Mesendoderm (in vitro differentiated cells): ENCODE data around the gene ADGRG6.
A peak's percentile ranks its signal among the peaks of the same experiment; 100 is the strongest.

Experiments
- DNase-seq: peaks from one replicate; pipeline ENCODE4 v3.0.0; 2013
- H2AK5ac ChIP-seq: 2 replicates; pipeline ENCODE4 v1.6.1; 2013; ENCODE audit warnings: low read length, inconsistent platforms
- H2BK120ac ChIP-seq: 2 replicates; pipeline ENCODE4 v1.6.1; 2013; ENCODE audit warnings: low read depth, mild to moderate bottlenecking, low read length, moderate library complexity, mixed read lengths
- H2BK15ac ChIP-seq: replicated peaks from 2 replicates; pipeline ENCODE4 v1.6.1; 2013; ENCODE audit warnings: low read depth, mild to moderate bottlenecking, moderate library complexity
- H2BK5ac ChIP-seq: 2 replicates; pipeline ENCODE4 v1.6.1; 2013; ENCODE audit warnings: low read length, inconsistent platforms
- H3K18ac ChIP-seq: 2 replicates; pipeline ENCODE4 v1.6.1; 2013; ENCODE audit warnings: mild to moderate bottlenecking, low read length, mixed read lengths
- H3K23ac ChIP-seq: one replicate; pipeline ENCODE4 v1.6.1; 2013; ENCODE audit warnings: low read length
- H3K27ac ChIP-seq: 2 replicates; pipeline ENCODE4 v1.5.1; 2013; ENCODE audit warnings: low read depth, mild to moderate bottlenecking, inconsistent platforms, low read length, moderate library complexity
- H3K27me3 ChIP-seq: 2 replicates; pipeline ENCODE4 v1.6.1; 2013; ENCODE audit warnings: low read length, control low read depth, mild to moderate bottlenecking, inconsistent platforms; ENCODE audit not compliant: insufficient read depth, poor library complexity
- H3K36me3 ChIP-seq: 2 replicates; pipeline ENCODE4 v1.6.1; 2013; ENCODE audit warnings: low read length, inconsistent platforms; ENCODE audit not compliant: control insufficient read depth, insufficient read depth
- H3K4ac ChIP-seq: one replicate; pipeline ENCODE4 v1.6.1; 2013; ENCODE audit warnings: low read depth, mild to moderate bottlenecking, low read length, moderate library complexity
- H3K4me1 ChIP-seq: 2 replicates; pipeline ENCODE4 v1.6.1; 2013; ENCODE audit warnings: low read depth, low read length, inconsistent platforms; ENCODE audit not compliant: control insufficient read depth
- H3K4me2 ChIP-seq: 2 replicates; pipeline ENCODE4 v1.6.1; 2013; ENCODE audit warnings: low read length
- H3K4me3 ChIP-seq: 2 replicates; pipeline ENCODE4 v1.5.1; 2013; ENCODE audit warnings: mild to moderate bottlenecking, low read length
- H3K56ac ChIP-seq: one replicate; pipeline ENCODE4 v1.6.1; 2013; ENCODE audit warnings: low read length
- H3K79me1 ChIP-seq: 2 replicates; pipeline ENCODE4 v1.6.1; 2013; ENCODE audit warnings: low read length, inconsistent platforms
- H3K79me2 ChIP-seq: 2 replicates; pipeline ENCODE4 v1.6.1; 2013; ENCODE audit warnings: mild to moderate bottlenecking, low read length; ENCODE audit not compliant: control insufficient read depth, insufficient read depth
- H3K9ac ChIP-seq: 2 replicates; pipeline ENCODE4 v1.6.1; 2013; ENCODE audit warnings: low read length, inconsistent platforms
- H4K5ac ChIP-seq: one replicate; pipeline ENCODE4 v1.6.1; 2013; ENCODE audit warnings: low read length
- H4K8ac ChIP-seq: one replicate; pipeline ENCODE4 v1.6.1; 2013; ENCODE audit warnings: low read depth, mild to moderate bottlenecking, control low read depth, low read length, moderate library complexity
- WGBS: extraction: QIAGEN DNeasy Blood & Tissue Kit; methylation state at CpG from one replicate; pipeline ENCODE4 v1.1.7; 2013; ENCODE audit warnings: low lambda C conversion rate, missing lambda C conversion rate; ENCODE audit not compliant: insufficient coverage; ENCODE audit errors: extremely low coverage; 5-methylcytosine and 5-hydroxymethylcytosine counted together

ADGRG6 gene

DNA sequence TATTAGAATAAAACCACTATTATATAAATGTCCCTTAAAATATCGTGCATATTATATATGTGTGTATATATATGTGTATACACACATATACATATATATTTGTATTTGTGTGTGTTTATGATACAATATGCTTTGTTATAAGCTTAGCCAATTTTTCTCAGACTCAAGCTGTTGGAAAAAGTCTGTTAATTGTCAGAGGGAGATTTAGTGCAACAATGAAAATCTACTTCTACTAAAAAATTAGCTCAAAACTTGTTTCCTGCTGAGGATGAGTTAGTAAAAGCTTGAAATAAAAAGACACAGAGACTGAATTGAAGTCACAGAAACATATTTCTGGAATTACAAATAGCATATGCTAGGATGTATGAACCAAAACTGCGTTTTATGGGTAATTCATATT, 79.4 kb downstream of the ADGRG6 start:
- no CpG with 5 or more reads among the region's 2 CpGs for WGBS

DNA sequence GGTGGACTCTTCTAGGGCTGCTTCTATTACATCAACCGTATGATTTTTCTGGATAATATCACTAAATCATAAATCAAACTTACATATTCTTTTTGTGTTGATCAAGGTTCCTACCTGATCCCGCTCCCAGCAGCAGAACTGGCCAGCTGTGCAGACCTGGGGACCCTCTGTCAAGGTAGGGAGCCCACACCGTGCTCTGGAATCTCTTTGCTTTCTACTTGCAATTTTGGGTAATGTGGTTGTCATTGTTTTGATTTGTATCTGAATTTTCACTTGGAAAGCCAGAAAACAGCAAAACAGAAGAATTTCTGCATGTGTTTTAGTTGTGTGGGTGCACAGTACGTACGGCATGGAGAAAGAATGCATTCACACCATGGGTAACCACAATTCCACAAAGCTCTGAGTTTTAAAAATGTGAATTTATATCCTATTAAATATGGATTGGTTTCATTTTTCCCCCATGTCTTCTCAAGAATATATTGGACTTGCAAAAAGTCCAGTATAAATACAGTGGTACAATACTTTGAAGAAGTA, 80.1 kb downstream of the ADGRG6 start:
- no peak overlapping the region for H3K27ac ChIP-seq
- H3K4me3 ChIP-seq, result no peak overlapping the region
- H2BK5ac ChIP-seq, result no peak overlapping the region
- H3K9ac ChIP-seq, result no peak overlapping the region
- peaks cover 3% of the 10 kb centered on the region for H3K4me1 ChIP-seq
- H3K18ac ChIP-seq, result no peak overlapping the region
- no peaks in the 10 kb centered on the region for H3K36me3 ChIP-seq
- no CpG with 5 or more reads among the region's 5 CpGs for WGBS
- no peak overlapping the region for H2BK120ac ChIP-seq
- H3K79me1 ChIP-seq, result no peaks in the 10 kb centered on the region
- no peaks in the 10 kb centered on the region for H3K79me2 ChIP-seq
- no peak overlapping the region for H3K4me2 ChIP-seq
- no peak overlapping the region for H3K4ac ChIP-seq
- no peak overlapping the region for H2AK5ac ChIP-seq
- H4K5ac ChIP-seq, result no peak overlapping the region
- no peak overlapping the region for H3K23ac ChIP-seq
- H3K56ac ChIP-seq, result no peak overlapping the region
- DNase-seq, result no peak
- H2BK15ac ChIP-seq, result no peak overlapping the region
- H4K8ac ChIP-seq, result no peak overlapping the region
- no peaks in the 10 kb centered on the region for H3K27me3 ChIP-seq

More for the DNA sequence above, 79.4 kb downstream of the ADGRG6 start:
- H3K4me2 ChIP-seq, result no peak overlapping the region
- no peak overlapping the region for H3K23ac ChIP-seq
- no peaks in the 10 kb centered on the region for H3K27me3 ChIP-seq
- no peaks in the 10 kb centered on the region for H3K79me2 ChIP-seq
- no peak for DNase-seq
- no peaks in the 10 kb centered on the region for H3K79me1 ChIP-seq
- H2BK5ac ChIP-seq, result no peak overlapping the region
- no peak overlapping the region for H2AK5ac ChIP-seq
- H2BK120ac ChIP-seq, result no peak overlapping the region
- no peak overlapping the region for H3K27ac ChIP-seq
- no peak overlapping the region for H4K5ac ChIP-seq
- no peak overlapping the region for H3K9ac ChIP-seq
- H3K36me3 ChIP-seq, result no peaks in the 10 kb centered on the region
- H3K56ac ChIP-seq, result no peak overlapping the region
- no peak overlapping the region for H3K4me3 ChIP-seq
- H4K8ac ChIP-seq, result no peak overlapping the region
- no peak overlapping the region for H2BK15ac ChIP-seq
- no peak overlapping the region for H3K18ac ChIP-seq
- no peak overlapping the region for H3K4ac ChIP-seq
- H3K4me1 ChIP-seq, result peaks cover 3% of the 10 kb centered on the region

DNA sequence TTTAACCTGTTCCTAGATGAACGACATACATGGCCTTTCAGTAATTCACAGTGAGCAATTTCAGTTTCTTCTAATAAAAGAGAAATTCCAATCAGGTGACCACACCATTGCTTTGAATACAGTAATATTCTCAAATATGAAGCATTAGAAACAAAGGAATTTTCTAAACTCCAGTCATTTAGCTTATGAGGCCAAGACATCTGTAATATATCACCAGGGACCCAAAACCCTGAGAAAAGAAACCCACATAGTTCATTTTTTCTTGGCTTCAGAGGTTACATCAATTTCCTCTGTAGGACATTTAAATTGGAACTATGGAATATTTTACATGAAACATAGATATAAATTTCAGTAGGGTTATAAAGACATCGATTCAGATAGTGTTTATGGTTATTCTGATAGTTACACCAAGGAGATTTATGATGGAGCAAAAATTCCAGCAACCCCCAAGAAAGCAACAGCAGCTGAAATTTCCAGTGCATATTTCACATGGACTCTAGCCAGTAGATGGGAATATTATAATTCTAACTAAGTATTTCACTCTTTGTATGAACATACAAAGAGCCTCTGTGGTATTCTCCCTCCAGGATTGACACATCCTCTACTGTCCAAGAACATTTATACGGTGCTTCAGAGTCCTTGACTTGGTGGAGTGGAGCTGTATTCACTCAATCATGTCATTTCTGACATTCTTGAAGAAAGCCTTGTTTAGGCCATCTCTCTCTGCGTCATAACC, 82.9 kb downstream of the ADGRG6 start:
- no peak overlapping the region for H2AK5ac ChIP-seq
- no peaks in the 10 kb centered on the region for H3K27me3 ChIP-seq
- no peak overlapping the region for H3K9ac ChIP-seq
- H3K4ac ChIP-seq, result no peak overlapping the region
- no peak overlapping the region for H4K5ac ChIP-seq
- H3K56ac ChIP-seq, result no peak overlapping the region
- H3K36me3 ChIP-seq, result no peaks in the 10 kb centered on the region
- H3K79me2 ChIP-seq, result no peaks in the 10 kb centered on the region
- no peak overlapping the region for H2BK5ac ChIP-seq
- no peaks in the 10 kb centered on the region for H3K4me1 ChIP-seq
- no CpG with 5 or more reads among the region's 4 CpGs for WGBS
- no peak overlapping the region for H3K23ac ChIP-seq
- H4K8ac ChIP-seq, result no peak overlapping the region
- H3K4me2 ChIP-seq, result no peak overlapping the region
- H2BK15ac ChIP-seq, result no peak overlapping the region
- no peak overlapping the region for H3K27ac ChIP-seq
- H2BK120ac ChIP-seq, result no peak overlapping the region
- DNase-seq, result no peak
- H3K4me3 ChIP-seq, result no peak overlapping the region
- H3K79me1 ChIP-seq, result no peaks in the 10 kb centered on the region
- no peak overlapping the region for H3K18ac ChIP-seq

- H2BK120ac ChIP-seq, result no peak overlapping the region
- no peak overlapping the region for H2BK15ac ChIP-seq
- H3K18ac ChIP-seq, result no peak overlapping the region
- no peak overlapping the region for H2BK5ac ChIP-seq
- no peak overlapping the region for H3K4me2 ChIP-seq
- no peaks in the 10 kb centered on the region for H3K79me2 ChIP-seq
- no peak overlapping the region for H3K4me3 ChIP-seq
- no peak overlapping the region for H3K27ac ChIP-seq
- H3K56ac ChIP-seq, result no peak overlapping the region
- H2AK5ac ChIP-seq, result no peak overlapping the region
- no peak overlapping the region for H4K5ac ChIP-seq
- no peak overlapping the region for H3K9ac ChIP-seq
- H3K27me3 ChIP-seq, result no peaks in the 10 kb centered on the region
- DNase-seq, result no peak
- H3K79me1 ChIP-seq, result no peaks in the 10 kb centered on the region
- H3K23ac ChIP-seq, result no peak overlapping the region
- H3K4ac ChIP-seq, result no peak overlapping the region
- no peak overlapping the region for H4K8ac ChIP-seq
- H3K4me1 ChIP-seq, result no peaks in the 10 kb centered on the region
- no CpG with 5 or more reads among the region's 2 CpGs for WGBS
- H3K36me3 ChIP-seq, result no peaks in the 10 kb centered on the region
Observed at GRCh38 chr6:142385352-142385751, 83.5 kb downstream of the ADGRG6 start.

- Histone ChIP-seq H3K4ac (no peak overlapping the region), H3K4me2 (no peak overlapping the region), H3K18ac (no peak overlapping the region), H3K27me3 (no peaks in the 10 kb centered on the region), H3K79me1 (no peaks in the 10 kb centered on the region), H4K5ac (no peak overlapping the region), H2BK5ac (no peak overlapping the region), H2BK15ac (no peak overlapping the region), H3K23ac (no peak overlapping the region), H2BK120ac (no peak overlapping the region), H3K4me1 (no peaks in the 10 kb centered on the region), H3K27ac (no peak overlapping the region), H3K36me3 (no peaks in the 10 kb centered on the region), H3K56ac (no peak overlapping the region), H4K8ac (no peak overlapping the region), H3K9ac (no peak overlapping the region), H3K79me2 (no peaks in the 10 kb centered on the region), H2AK5ac (peak overlapping the region; percentile 88), H3K4me3 (no peak overlapping the region)
- no CpG with 5 or more reads among the region's 4 CpGs for WGBS
- DNase-seq, result no peak
Observed at GRCh38 chr6:142386657-142387056, 84.8 kb downstream of the ADGRG6 start.
